ENCODE measurements around the gene BOD1.

DNA sequence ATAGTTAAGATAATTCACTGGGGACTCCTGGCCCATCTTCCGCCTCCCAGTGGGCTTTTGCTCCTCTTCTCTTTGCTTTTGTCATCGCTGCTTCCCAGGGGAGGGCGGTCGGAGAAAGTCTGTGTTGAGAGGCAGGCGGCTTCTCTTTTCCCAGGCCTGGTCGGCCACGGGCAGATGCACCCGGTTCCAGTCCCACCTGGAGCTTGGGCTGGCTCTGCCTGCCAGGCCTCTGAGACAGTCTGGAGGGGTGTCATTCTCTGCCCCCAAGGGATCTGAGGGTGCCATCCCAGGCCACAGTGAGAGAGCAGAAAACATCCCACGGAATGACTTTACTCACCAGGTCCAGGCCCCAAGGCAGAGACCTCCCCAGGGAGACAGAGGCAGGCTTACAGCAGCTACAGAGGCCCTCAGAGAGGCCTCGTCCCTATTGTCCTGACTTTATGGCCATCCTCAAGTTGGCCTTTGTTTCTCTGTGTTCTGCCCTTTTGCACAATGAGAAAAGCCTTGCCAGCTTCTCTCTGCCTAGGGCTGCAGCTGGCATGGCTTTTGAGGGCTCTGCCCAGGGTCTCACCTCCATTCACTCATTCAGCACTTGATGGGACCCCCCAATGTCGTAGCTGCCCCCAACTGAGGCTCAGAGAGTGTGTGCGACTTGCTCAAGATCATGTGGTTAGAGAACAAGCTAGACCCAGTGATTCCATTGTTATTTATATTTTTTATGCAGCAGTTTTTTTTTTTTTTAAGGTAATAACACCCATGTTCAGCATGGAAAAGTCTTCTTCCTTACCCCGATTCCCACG, 44.2 kb upstream of the BOD1 start:
- TF ChIP-seq, protein P1, sequence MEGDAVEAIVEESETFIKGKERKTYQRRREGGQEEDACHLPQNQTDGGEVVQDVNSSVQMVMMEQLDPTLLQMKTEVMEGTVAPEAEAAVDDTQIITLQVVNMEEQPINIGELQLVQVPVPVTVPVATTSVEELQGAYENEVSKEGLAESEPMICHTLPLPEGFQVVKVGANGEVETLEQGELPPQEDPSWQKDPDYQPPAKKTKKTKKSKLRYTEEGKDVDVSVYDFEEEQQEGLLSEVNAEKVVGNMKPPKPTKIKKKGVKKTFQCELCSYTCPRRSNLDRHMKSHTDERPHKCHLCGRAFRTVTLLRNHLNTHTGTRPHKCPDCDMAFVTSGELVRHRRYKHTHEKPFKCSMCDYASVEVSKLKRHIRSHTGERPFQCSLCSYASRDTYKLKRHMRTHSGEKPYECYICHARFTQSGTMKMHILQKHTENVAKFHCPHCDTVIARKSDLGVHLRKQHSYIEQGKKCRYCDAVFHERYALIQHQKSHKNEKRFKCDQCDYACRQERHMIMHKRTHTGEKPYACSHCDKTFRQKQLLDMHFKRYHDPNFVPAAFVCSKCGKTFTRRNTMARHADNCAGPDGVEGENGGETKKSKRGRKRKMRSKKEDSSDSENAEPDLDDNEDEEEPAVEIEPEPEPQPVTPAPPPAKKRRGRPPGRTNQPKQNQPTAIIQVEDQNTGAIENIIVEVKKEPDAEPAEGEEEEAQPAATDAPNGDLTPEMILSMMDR (IDR thresholded peaks at IDR 0.05), result no peak
- TF ChIP-seq POLR2A (IDR thresholded peaks at IDR 0.05), result no peak

All from thyroid gland (tissue), 4 donors.